H1 (cell line): Measurements from ENCODE around the gene LY86. TPM values are rescaled to one million over a fixed set of nuclear protein-coding genes. Genes with fewer than 3 reads are reported as not detected.

Experiments
- CTCF ChIA-PET: fragments of 300-600 bp; sonication (Branson Sonifier 250); formaldehyde crosslinking; loops from one replicate; lab custom pipeline; 2021; ENCODE audit not compliant: partially characterized antibody; lab: Charles Lee
- POLR2A ChIA-PET: fragments of 300-600 bp; sonication (Branson Sonifier 250); formaldehyde crosslinking; loops from one replicate; lab custom pipeline; 2021; ENCODE audit warnings: inconsistent platforms; ENCODE audit not compliant: partially characterized antibody; lab: Charles Lee
- DNase-seq, 2 experiments: peaks; one replicate each; pipeline versions ENCODE4 v3.0.0 to v3.0.0-alpha.2; 2010 to 2022; ENCODE audit warnings: low spot score in 2 of 2, low read depth in 1 of 2, mixed read lengths in 1 of 2
- FAIRE-seq: peaks from 2 replicates; lab custom pipeline; 2011; peaks lifted over from hg19 to GRCh38; lab: Jason Lieb, UNC
- H2AFZ ChIP-seq: 2 replicates; pipeline ENCODE4 v1.8.1; 2012; ENCODE audit warnings: low read length, inconsistent platforms
- H2AK5ac ChIP-seq: 2 replicates; pipeline ENCODE4 v1.6.1; 2013; ENCODE audit warnings: low read depth, low read length
- H2BK120ac ChIP-seq: replicated peaks from 2 replicates; pipeline ENCODE3; 2013; ENCODE audit warnings: low read depth, low read length, inconsistent platforms
- H2BK12ac ChIP-seq: 2 replicates; pipeline ENCODE4 v1.6.1; 2013; ENCODE audit warnings: low read depth, low read length
- H2BK15ac ChIP-seq: 2 replicates; pipeline ENCODE4 v1.6.1; 2013; ENCODE audit warnings: low read length
- H2BK20ac ChIP-seq: 2 replicates; pipeline ENCODE4 v1.6.1; 2013; ENCODE audit warnings: low read length
- H2BK5ac ChIP-seq: 2 replicates; pipeline ENCODE4 v1.6.1; 2013; ENCODE audit warnings: low read depth, low read length
- H3K14ac ChIP-seq: 2 replicates; pipeline ENCODE4 v1.6.1; 2013; ENCODE audit warnings: inconsistent platforms; ENCODE audit not compliant: insufficient read length
- H3K18ac ChIP-seq: 2 replicates; pipeline ENCODE4 v1.6.1; 2013; ENCODE audit warnings: low read length; ENCODE audit errors: extremely low read depth
- H3K23ac ChIP-seq: 2 replicates; pipeline ENCODE4 v1.6.1; 2013; ENCODE audit warnings: inconsistent platforms; ENCODE audit not compliant: insufficient read length
- H3K23me2 ChIP-seq: 2 replicates; pipeline ENCODE4 v1.6.1; 2013; ENCODE audit warnings: low read depth, low read length
- H3K27ac ChIP-seq: 2 replicates; pipeline ENCODE4 v1.6.1; 2011; ENCODE audit warnings: low read depth, low read length, inconsistent platforms
- H3K27me3 ChIP-seq, 4 experiments: replicated peaks in 1 of 4; 1 replicate in 1 of 4; 2 replicates in 3 of 4; pipeline versions ENCODE4 v1.6.1 to v1.8.1; 2011 to 2013; ENCODE audit warnings: low read length in 3 of 4, mild to moderate bottlenecking in 3 of 4, inconsistent platforms in 2 of 4, mixed read lengths in 2 of 4, moderate library complexity in 1 of 4; ENCODE audit not compliant: control insufficient read depth in 3 of 4, insufficient read depth in 3 of 4; ENCODE audit errors: extremely low read depth in 1 of 4
- H3K36me3 ChIP-seq, 4 experiments: 2 replicates each; pipeline versions ENCODE4 v1.6.1 to v1.8.1; 2011 to 2013; ENCODE audit warnings: mild to moderate bottlenecking in 4 of 4, low read length in 3 of 4, moderate library complexity in 2 of 4, control low read depth in 1 of 4, inconsistent platforms in 1 of 4; ENCODE audit not compliant: insufficient read depth in 4 of 4, control insufficient read depth in 2 of 4
- H3K4ac ChIP-seq: replicated peaks from 2 replicates; pipeline ENCODE3; 2013; ENCODE audit warnings: low read length, low read depth, mixed read lengths, inconsistent platforms; ENCODE audit not compliant: insufficient read length
- H3K4me1 ChIP-seq, 4 experiments: replicated peaks in 1 of 4; 1 replicate in 1 of 4; 2 replicates in 3 of 4; pipeline versions ENCODE4 v1.6.1 to v1.8.1; 2011 to 2013; ENCODE audit warnings: low read length in 3 of 4, inconsistent platforms in 2 of 4, mixed read lengths in 1 of 4; ENCODE audit not compliant: insufficient read depth in 4 of 4, control insufficient read depth in 3 of 4
- H3K4me2 ChIP-seq, 2 experiments: 2 replicates each; pipeline versions ENCODE4 v1.6.1 to v1.8.1; 2011 to 2013; ENCODE audit warnings: low read depth in 2 of 2, low read length in 2 of 2, control low read depth in 1 of 2, inconsistent platforms in 1 of 2, mild to moderate bottlenecking in 1 of 2; ENCODE audit not compliant: insufficient read depth in 1 of 2
- H3K4me3 ChIP-seq, 4 experiments: fragments of 200-600, 300-600 bp in 1 of 4; sonication (generic), shearing (Covaris generic), sonication (Bioruptor Twin) in 1 of 4; 2 replicates each; pipeline versions ENCODE4 v1.5.1 to v1.8.1; 2011 to 2016; ENCODE audit warnings: low read length in 4 of 4, low read depth in 3 of 4, control low read depth in 2 of 4, inconsistent platforms in 2 of 4, mild to moderate bottlenecking in 2 of 4, mixed read lengths in 1 of 4, moderate library complexity in 1 of 4; ENCODE audit not compliant: insufficient read depth in 2 of 4; ENCODE audit errors: extremely low read depth in 1 of 4
- H3K56ac ChIP-seq: replicated peaks from 2 replicates; pipeline ENCODE3; 2013; ENCODE audit warnings: low read depth, mild to moderate bottlenecking, mixed read lengths, low read length, inconsistent platforms; ENCODE audit not compliant: insufficient read length
- H3K79me1 ChIP-seq: 2 replicates; pipeline ENCODE4 v1.6.1; 2013; ENCODE audit warnings: low read depth, low read length, control low read depth
- H3K79me2 ChIP-seq, 2 experiments: 2 replicates each; pipeline versions ENCODE4 v1.6.1 to v1.8.1; 2012 to 2013; ENCODE audit warnings: low read length in 2 of 2, mild to moderate bottlenecking in 2 of 2, inconsistent platforms in 1 of 2; ENCODE audit not compliant: insufficient read depth in 2 of 2, control insufficient read depth in 1 of 2
- H3K9ac ChIP-seq, 4 experiments: replicated peaks in 1 of 4; 1 replicate in 1 of 4; 2 replicates in 3 of 4; pipeline versions ENCODE4 v1.6.1 to v1.8.1; 2011 to 2013; ENCODE audit warnings: low read depth in 3 of 4, low read length in 3 of 4, control low read depth in 2 of 4, mild to moderate bottlenecking in 2 of 4, moderate library complexity in 2 of 4, inconsistent platforms in 1 of 4; ENCODE audit errors: extremely low read depth in 1 of 4
- H3K9me3 ChIP-seq, 2 experiments: 2 replicates each; pipeline versions ENCODE4 v1.6.1 to v1.8.1; 2012 to 2013; ENCODE audit warnings: mild to moderate bottlenecking in 2 of 2, moderate library complexity in 2 of 2, control low read depth in 1 of 2, inconsistent platforms in 1 of 2, low read depth in 1 of 2, low read length in 1 of 2, mixed read lengths in 1 of 2; ENCODE audit not compliant: insufficient read depth in 2 of 2
- H4K20me1 ChIP-seq, 2 experiments: replicated peaks in 1 of 2; 2 replicates each; pipeline versions ENCODE3 to v1.8.1; 2011 to 2013; ENCODE audit warnings: inconsistent platforms in 2 of 2, low read length in 2 of 2, mild to moderate bottlenecking in 1 of 2; ENCODE audit not compliant: insufficient read depth in 2 of 2, control insufficient read depth in 1 of 2
- H4K5ac ChIP-seq: 2 replicates; pipeline ENCODE4 v1.6.1; 2013; ENCODE audit warnings: low read length, low read depth, mixed read lengths, inconsistent platforms; ENCODE audit not compliant: insufficient read length
- H4K8ac ChIP-seq: 2 replicates; pipeline ENCODE4 v1.8.0; 2013; ENCODE audit warnings: mild to moderate bottlenecking, moderate library complexity, low read length, inconsistent platforms; ENCODE audit not compliant: insufficient read depth; ENCODE audit errors: extremely low read depth
- H4K91ac ChIP-seq: replicated peaks from 2 replicates; pipeline ENCODE3; 2013; ENCODE audit warnings: low read length, mixed read lengths, inconsistent platforms; ENCODE audit not compliant: insufficient read length
- WGBS, 2 experiments: shearing (Covaris generic) in 1 of 2; methylation state at CpG; one replicate each; pipeline versions ENCODE4 v1.1.6 to v1.1.7; 2013 to 2015; ENCODE audit warnings: low lambda C conversion rate in 2 of 2, mixed read lengths in 2 of 2, inconsistent platforms in 1 of 2, low coverage in 1 of 2, missing lambda C conversion rate in 1 of 2; ENCODE audit not compliant: insufficient replicate concordance in 2 of 2, insufficient coverage in 1 of 2, insufficient read length in 1 of 2; ENCODE audit errors: extremely low coverage in 1 of 2, missing lambda C conversion rate in 1 of 2; 5-methylcytosine and 5-hydroxymethylcytosine counted together
- polyA plus RNA-seq, 7 experiments: library from polyadenylated mRNA; depleted of rRNA in 3 of 7; stranded (reverse) in 5 of 7; unstranded in 2 of 7; fragments of >200 nt in 5 of 7; fragments of 200-250 nt in 2 of 7; gene quantifications; 1 replicate in 5 of 7; 2 replicates in 1 of 7; 4 replicates in 1 of 7; pipeline versions ENCODE4 v1.2.1 to v1.2.3, GENCODE V29; 2011 to 2013; ENCODE audit warnings: missing spikeins in 2 of 7, mixed read lengths in 2 of 7
- total RNA-seq: library from RNA; stranded (reverse); fragmentation: NEBNext Ultra II Directional; extraction: Animal tissue kit (Norgen Biotek cat#: 25700); gene quantifications from 2 replicates; pipeline ENCODE4 v1.2.1, GENCODE V29; 2021
- TF ChIP-seq, protein P1 (sequence below): fragments of 300-600 bp; sonication (generic); IDR thresholded peaks from 2 replicates; pipeline ENCODE4 v1.7.1; 2012; ENCODE audit warnings: low read length, moderate library complexity, mild to moderate bottlenecking, inconsistent platforms; ENCODE audit not compliant: insufficient replicate concordance

LY86 gene
- total and polyA plus RNA-seq, 2 of the 8 experiments (the other 6 are each of a cell fraction or from before 2014, with no cell fraction given) = not detected

DNA sequence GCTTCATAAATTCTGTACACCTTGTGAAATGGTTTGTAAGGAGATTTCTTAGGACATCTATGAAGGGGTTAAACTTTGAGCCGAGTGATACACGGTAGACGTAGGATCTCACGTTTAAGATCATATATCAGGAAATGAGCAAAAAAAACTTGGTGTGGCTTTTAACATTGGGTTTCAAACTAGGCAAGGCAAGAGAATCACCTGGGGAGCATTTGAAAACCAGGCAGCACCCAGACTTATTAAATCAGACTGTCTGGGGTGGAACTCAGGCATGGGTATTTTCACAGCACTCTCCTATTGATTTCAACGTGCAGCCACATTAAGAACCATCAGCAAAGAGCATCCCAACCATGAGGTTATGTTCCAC is 26.4 kb downstream of the LY86 start:
- Histone ChIP-seq H2AFZ (no peak overlapping the region), H3K79me1 (no peaks in the 10 kb centered on the region), H3K4me2 (no peak overlapping the region), H3K4me1 (no peaks in the 10 kb centered on the region; a peak in 1 of 7 replicates), H2BK5ac (no peak overlapping the region), H3K9ac (no peak overlapping the region; a peak in 2 of 7 replicates), H2BK12ac (no peak overlapping the region), H3K9me3 (no peaks in the 10 kb centered on the region), H3K36me3 (no peaks in the 10 kb centered on the region), H3K4me3 (no peak overlapping the region), H3K14ac (no peak overlapping the region), H4K20me1 (no peaks in the 10 kb centered on the region), H3K18ac (no peak overlapping the region), H3K23me2 (no peaks in the 10 kb centered on the region), H3K56ac (no peak overlapping the region), H3K27me3 (no peaks in the 10 kb centered on the region), H2BK120ac (no peak overlapping the region), H4K91ac (no peak overlapping the region), H3K79me2 (no peaks in the 10 kb centered on the region), H2BK20ac (no peak overlapping the region), H2AK5ac (no peak overlapping the region), H3K27ac (no peak overlapping the region), H4K5ac (no peak overlapping the region), H3K4ac (no peak overlapping the region), H4K8ac (no peak overlapping the region), H3K23ac (no peak overlapping the region), H2BK15ac (no peak overlapping the region)
- no peak for DNase-seq
- no peak for FAIRE-seq
- ChIA-PET CTCF (no interaction called here), POLR2A (no interaction called here)
- 93% methylated on average over 5 of the region's 5 CpGs; no CpG with 5 or more reads in 1 of the 2 experiments for WGBS, 2 experiments
- TF ChIP-seq, protein P1, sequence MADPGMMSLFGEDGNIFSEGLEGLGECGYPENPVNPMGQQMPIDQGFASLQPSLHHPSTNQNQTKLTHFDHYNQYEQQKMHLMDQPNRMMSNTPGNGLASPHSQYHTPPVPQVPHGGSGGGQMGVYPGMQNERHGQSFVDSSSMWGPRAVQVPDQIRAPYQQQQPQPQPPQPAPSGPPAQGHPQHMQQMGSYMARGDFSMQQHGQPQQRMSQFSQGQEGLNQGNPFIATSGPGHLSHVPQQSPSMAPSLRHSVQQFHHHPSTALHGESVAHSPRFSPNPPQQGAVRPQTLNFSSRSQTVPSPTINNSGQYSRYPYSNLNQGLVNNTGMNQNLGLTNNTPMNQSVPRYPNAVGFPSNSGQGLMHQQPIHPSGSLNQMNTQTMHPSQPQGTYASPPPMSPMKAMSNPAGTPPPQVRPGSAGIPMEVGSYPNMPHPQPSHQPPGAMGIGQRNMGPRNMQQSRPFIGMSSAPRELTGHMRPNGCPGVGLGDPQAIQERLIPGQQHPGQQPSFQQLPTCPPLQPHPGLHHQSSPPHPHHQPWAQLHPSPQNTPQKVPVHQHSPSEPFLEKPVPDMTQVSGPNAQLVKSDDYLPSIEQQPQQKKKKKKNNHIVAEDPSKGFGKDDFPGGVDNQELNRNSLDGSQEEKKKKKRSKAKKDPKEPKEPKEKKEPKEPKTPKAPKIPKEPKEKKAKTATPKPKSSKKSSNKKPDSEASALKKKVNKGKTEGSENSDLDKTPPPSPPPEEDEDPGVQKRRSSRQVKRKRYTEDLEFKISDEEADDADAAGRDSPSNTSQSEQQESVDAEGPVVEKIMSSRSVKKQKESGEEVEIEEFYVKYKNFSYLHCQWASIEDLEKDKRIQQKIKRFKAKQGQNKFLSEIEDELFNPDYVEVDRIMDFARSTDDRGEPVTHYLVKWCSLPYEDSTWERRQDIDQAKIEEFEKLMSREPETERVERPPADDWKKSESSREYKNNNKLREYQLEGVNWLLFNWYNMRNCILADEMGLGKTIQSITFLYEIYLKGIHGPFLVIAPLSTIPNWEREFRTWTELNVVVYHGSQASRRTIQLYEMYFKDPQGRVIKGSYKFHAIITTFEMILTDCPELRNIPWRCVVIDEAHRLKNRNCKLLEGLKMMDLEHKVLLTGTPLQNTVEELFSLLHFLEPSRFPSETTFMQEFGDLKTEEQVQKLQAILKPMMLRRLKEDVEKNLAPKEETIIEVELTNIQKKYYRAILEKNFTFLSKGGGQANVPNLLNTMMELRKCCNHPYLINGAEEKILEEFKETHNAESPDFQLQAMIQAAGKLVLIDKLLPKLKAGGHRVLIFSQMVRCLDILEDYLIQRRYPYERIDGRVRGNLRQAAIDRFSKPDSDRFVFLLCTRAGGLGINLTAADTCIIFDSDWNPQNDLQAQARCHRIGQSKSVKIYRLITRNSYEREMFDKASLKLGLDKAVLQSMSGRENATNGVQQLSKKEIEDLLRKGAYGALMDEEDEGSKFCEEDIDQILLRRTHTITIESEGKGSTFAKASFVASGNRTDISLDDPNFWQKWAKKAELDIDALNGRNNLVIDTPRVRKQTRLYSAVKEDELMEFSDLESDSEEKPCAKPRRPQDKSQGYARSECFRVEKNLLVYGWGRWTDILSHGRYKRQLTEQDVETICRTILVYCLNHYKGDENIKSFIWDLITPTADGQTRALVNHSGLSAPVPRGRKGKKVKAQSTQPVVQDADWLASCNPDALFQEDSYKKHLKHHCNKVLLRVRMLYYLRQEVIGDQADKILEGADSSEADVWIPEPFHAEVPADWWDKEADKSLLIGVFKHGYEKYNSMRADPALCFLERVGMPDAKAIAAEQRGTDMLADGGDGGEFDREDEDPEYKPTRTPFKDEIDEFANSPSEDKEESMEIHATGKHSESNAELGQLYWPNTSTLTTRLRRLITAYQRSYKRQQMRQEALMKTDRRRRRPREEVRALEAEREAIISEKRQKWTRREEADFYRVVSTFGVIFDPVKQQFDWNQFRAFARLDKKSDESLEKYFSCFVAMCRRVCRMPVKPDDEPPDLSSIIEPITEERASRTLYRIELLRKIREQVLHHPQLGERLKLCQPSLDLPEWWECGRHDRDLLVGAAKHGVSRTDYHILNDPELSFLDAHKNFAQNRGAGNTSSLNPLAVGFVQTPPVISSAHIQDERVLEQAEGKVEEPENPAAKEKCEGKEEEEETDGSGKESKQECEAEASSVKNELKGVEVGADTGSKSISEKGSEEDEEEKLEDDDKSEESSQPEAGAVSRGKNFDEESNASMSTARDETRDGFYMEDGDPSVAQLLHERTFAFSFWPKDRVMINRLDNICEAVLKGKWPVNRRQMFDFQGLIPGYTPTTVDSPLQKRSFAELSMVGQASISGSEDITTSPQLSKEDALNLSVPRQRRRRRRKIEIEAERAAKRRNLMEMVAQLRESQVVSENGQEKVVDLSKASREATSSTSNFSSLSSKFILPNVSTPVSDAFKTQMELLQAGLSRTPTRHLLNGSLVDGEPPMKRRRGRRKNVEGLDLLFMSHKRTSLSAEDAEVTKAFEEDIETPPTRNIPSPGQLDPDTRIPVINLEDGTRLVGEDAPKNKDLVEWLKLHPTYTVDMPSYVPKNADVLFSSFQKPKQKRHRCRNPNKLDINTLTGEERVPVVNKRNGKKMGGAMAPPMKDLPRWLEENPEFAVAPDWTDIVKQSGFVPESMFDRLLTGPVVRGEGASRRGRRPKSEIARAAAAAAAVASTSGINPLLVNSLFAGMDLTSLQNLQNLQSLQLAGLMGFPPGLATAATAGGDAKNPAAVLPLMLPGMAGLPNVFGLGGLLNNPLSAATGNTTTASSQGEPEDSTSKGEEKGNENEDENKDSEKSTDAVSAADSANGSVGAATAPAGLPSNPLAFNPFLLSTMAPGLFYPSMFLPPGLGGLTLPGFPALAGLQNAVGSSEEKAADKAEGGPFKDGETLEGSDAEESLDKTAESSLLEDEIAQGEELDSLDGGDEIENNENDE = no peak
